K562 (cell line): Measurements from ENCODE around the gene UNKL.

Experiments used
- CHD2 ChIP-seq: IDR thresholded peaks from 2 replicates; pipeline ENCODE4 v1.6.1; 2011; ENCODE audit warnings: low read depth, low read length
- E2F4 ChIP-seq: sonication (generic); formaldehyde crosslinking; IDR thresholded peaks from 2 replicates; pipeline ENCODE4 v1.8.0; 2022; ENCODE audit warnings: mild to moderate bottlenecking, low read depth, missing genetic modification reagents
- KLF13 ChIP-seq: fragments of 450-650 bp; IDR thresholded peaks from 2 replicates; pipeline ENCODE4 v1.6.1; 2016; ENCODE audit warnings: missing genetic modification characterization, low read depth, mild to moderate bottlenecking, missing compliant biosample characterization, moderate library complexity, borderline replicate concordance
- MXI1 ChIP-seq: IDR thresholded peaks from 2 replicates; pipeline ENCODE4 v1.6.1; 2011; ENCODE audit warnings: low read depth, mild to moderate bottlenecking, improper control_type of control experiment, low read length
- POLR2G ChIP-seq: fragments of 200-400 bp; formaldehyde crosslinking; IDR thresholded peaks from 2 replicates; pipeline ENCODE4 v1.6.1; 2017; ENCODE audit warnings: low read depth, mild to moderate bottlenecking, antibody characterized with exemption, low read length, moderate library complexity
- RBBP5 ChIP-seq: fragments of 200-600 bp; sonication (generic); IDR thresholded peaks from 2 replicates; pipeline ENCODE4 v1.6.1; 2012; ENCODE audit warnings: borderline replicate concordance, mild to moderate bottlenecking, low read length, control low read depth, inconsistent platforms; ENCODE audit not compliant: insufficient read depth, poor library complexity, severe bottlenecking
- ZNF274 ChIP-seq: IDR thresholded peaks from 2 replicates; pipeline ENCODE4 v1.6.1; 2011; ENCODE audit warnings: low read depth, mild to moderate bottlenecking, low read length, moderate library complexity, borderline replicate concordance

GRCh38 chr16:1447965-1448364 is 33.5 kb upstream of the UNKL start:
- TF ChIP-seq ZNF274 = no peak
- TF ChIP-seq RBBP5 = no peak
- no peak for TF ChIP-seq KLF13 (tag)
- no peak for TF ChIP-seq MXI1
- no peak for TF ChIP-seq E2F4 (CRISPR knock-in tag)
- TF ChIP-seq POLR2G = peak; percentile 57; the same call in 1 of the 2 replicates
- no peak for TF ChIP-seq CHD2
